IPS-18a (cell line): ENCODE data around the gene ZFP36L2.

Experiments used
- H3K27ac ChIP-seq: one replicate; pipeline ENCODE4 v1.5.1; 2013; ENCODE audit warnings: low read length
- H3K27me3 ChIP-seq: one replicate; pipeline ENCODE4 v1.6.1; 2013; ENCODE audit warnings: mild to moderate bottlenecking, low read length; ENCODE audit not compliant: control insufficient read depth, insufficient read depth
- H3K36me3 ChIP-seq: one replicate; pipeline ENCODE4 v1.6.1; 2013; ENCODE audit warnings: low read depth, low read length; ENCODE audit not compliant: control insufficient read depth
- H3K4me1 ChIP-seq: one replicate; pipeline ENCODE4 v1.6.1; 2013; ENCODE audit warnings: low read depth, low read length; ENCODE audit not compliant: control insufficient read depth
- H3K4me3 ChIP-seq: one replicate; pipeline ENCODE4 v1.5.1; 2013; ENCODE audit warnings: low read length
- H3K9ac ChIP-seq: one replicate; pipeline ENCODE4 v1.6.1; 2013; ENCODE audit warnings: mild to moderate bottlenecking, low read length, moderate library complexity
- H3K9me3 ChIP-seq: one replicate; pipeline ENCODE4 v1.6.1; 2013; ENCODE audit warnings: low read depth, low read length; ENCODE audit not compliant: control insufficient read depth

Gene ZFP36L2

DNA sequence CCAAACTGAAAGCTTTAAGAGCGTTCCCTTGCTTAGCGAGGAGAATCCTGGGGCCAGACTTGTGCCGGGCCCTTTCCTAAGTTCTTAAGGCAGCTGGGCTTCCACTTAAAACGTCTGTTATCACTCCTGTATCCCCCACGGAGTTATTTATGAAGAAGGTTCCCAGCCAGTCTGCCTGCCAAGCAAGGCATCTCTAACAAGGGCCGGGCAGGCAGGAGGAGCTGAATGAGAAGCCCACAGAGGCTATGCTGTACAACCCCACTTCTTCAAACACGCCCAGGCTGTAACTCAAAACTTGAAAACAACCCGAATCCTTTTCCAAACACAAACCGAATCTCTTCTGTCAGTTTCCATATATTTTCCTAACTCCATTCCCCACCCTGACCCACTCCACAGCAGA lies 39.0 kb upstream of the ZFP36L2 start:
- H3K4me3 ChIP-seq, result no peak overlapping the region
- H3K27ac ChIP-seq, result no peak overlapping the region
- H3K9me3 ChIP-seq, result no peaks in the 10 kb centered on the region
- no peaks in the 10 kb centered on the region for H3K27me3 ChIP-seq
- peaks cover 18% of the 10 kb centered on the region for H3K4me1 ChIP-seq
- H3K36me3 ChIP-seq, result no peaks in the 10 kb centered on the region
- H3K9ac ChIP-seq, result no peak overlapping the region

DNA sequence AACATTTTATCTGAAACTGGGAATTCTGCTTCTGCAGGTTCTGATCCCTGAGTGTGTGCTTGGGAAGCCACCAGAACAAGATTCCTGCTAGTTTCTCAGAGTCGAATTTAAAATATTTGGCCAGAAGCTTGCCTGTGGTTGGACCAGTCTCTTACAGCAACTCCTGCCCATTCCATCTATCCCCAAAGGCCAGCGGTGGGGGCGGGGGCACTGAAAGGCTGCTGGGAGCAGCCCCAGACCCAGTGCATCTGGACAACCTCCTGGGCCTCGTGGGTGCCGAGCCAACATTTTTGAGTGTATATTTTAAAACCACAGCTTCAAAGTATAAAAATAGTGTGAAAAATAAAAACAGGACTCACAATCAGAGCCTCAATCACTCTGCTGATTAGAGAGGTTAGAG lies 38.6 kb upstream of the ZFP36L2 start:
- Histone ChIP-seq H3K9ac (no peak overlapping the region), H3K4me1 (peaks cover 18% of the 10 kb centered on the region), H3K27me3 (no peaks in the 10 kb centered on the region), H3K9me3 (no peaks in the 10 kb centered on the region), H3K27ac (no peak overlapping the region), H3K4me3 (no peak overlapping the region), H3K36me3 (no peaks in the 10 kb centered on the region)

DNA sequence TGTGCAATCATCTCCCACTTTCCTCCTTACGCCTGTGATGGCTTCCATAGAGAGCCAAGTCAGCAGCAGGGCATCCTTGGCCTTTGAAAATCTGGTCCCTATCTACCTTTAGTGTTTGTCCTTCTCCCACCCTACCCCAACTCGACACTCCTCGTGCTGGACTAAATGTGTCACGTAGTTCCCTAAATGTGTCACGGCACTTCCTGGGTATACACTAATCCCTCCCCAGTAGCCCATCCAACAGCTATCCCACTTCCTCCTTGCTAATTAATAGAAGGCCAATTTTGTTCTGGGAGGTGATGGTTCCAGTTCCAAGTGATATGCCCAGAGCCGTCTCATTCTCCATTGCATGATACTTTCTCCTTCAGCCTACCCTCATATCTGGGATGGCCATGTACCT lies 36.5 kb upstream of the ZFP36L2 start:
- no peaks in the 10 kb centered on the region for H3K27me3 ChIP-seq
- H3K9me3 ChIP-seq, result no peaks in the 10 kb centered on the region

DNA sequence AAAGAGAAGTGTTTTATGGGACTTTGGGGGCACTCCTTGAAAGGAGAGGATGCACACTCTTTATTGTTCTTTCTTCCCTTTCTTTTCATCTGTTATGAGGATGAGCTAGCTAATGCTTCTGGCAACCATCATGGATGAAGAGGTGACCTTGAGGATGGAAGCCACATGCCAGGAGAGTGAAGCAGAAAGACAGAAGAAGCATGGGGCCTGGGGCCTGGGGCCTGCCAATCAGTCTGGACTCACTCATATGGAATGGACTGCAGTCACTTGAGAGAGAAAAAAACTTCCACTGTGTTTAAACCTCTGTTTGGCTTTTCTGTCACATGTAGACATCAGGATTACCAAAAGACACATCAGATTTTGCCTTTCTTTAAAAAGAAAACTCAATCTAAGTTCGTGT lies 35.8 kb upstream of the ZFP36L2 start:
- Histone ChIP-seq H3K9me3 (no peaks in the 10 kb centered on the region), H3K4me3 (no peak overlapping the region), H3K36me3 (no peaks in the 10 kb centered on the region), H3K4me1 (peaks cover 6% of the 10 kb centered on the region), H3K9ac (no peak overlapping the region), H3K27me3 (no peaks in the 10 kb centered on the region), H3K27ac (no peak overlapping the region)

More for the DNA sequence above, 36.5 kb upstream of the ZFP36L2 start:
- H3K36me3 ChIP-seq, result no peaks in the 10 kb centered on the region
- H3K9ac ChIP-seq, result no peak overlapping the region
- no peak overlapping the region for H3K27ac ChIP-seq
- H3K4me3 ChIP-seq, result no peak overlapping the region
- H3K4me1 ChIP-seq, result peaks cover 11% of the 10 kb centered on the region

DNA sequence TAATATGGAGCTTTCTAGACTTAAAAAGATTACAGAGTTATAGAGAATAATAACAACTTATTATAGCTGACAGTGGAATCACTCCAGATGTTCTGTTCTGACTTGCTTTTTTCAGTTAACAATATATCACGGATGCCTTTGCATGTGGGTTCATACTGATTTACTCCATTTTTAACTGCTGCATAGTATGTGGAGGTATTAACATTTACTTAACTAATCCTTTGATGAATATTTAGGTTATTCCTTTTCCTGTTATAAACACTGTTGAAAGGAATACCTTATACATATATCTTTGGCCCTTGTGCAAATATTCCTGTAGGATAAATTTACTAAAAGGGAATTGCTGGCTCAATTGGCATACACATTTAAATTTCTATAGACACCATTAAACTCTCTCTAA lies 33.1 kb upstream of the ZFP36L2 start:
- H3K27ac ChIP-seq, result no peak overlapping the region
- no peak overlapping the region for H3K4me3 ChIP-seq
- no peaks in the 10 kb centered on the region for H3K4me1 ChIP-seq
- no peaks in the 10 kb centered on the region for H3K27me3 ChIP-seq
- H3K9ac ChIP-seq, result no peak overlapping the region
- H3K9me3 ChIP-seq, result no peaks in the 10 kb centered on the region
- H3K36me3 ChIP-seq, result no peaks in the 10 kb centered on the region

DNA sequence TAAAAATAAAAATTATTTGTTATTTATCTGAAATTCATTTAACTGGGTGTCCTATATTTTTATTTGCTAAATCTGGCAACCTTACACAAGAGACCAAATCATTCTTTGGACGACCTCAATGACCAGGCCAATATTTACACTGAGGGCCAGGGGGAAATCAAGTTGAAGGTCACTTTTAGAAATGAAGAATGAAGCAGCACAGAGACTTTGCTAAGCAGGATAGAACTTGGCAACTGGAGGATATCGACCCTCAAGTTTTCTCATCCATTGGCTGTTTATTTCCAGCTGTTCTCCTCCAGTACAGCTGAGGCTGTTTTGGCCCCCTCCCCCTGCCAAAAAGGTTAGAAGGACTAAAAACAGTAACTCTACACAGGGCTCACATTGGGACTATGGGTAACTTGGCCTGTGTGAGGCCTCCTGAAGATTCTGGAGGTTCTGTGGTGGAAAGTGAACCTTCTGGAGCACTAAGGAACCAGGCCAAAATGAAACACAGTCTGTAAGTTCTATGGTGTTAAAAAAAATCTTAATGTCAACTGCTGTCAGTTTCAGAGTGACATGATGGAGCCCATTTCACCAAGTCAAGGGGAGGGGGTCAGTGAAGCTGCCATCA lies 32.2 kb upstream of the ZFP36L2 start:
- H3K9me3 ChIP-seq, result no peaks in the 10 kb centered on the region
- no peaks in the 10 kb centered on the region for H3K27me3 ChIP-seq
- no peaks in the 10 kb centered on the region for H3K4me1 ChIP-seq
- H3K9ac ChIP-seq, result no peak overlapping the region
- no peak overlapping the region for H3K27ac ChIP-seq
- H3K36me3 ChIP-seq, result no peaks in the 10 kb centered on the region
- H3K4me3 ChIP-seq, result no peak overlapping the region

DNA sequence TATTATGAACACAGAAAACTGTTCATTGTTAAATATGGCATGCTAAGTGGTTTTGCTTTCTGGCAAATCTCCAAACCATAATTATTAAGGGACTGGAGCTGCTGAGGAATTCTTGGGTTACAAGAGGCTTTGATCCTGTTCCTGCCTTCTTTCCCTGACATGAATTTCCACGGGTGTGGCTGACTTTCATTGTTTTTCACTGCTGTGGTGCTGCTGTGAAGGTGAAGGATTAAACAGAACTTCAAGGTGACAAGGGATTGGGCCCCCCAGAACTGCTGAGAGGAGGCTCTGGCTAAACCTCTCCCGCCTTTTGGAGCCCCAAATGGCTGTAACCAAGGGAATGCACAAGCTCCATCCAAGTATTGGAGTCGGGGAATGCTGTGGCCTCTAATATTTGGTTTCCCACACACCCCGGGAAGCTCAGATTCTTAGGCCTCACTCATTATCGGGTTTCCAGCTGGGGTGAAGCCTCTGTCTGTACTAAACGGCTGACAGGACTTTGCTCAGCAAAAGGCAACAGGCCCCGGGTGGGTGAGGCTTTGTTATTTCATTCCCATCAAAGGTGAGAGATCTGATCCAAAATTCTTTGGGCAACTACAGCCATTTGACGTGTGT lies 29.0 kb upstream of the ZFP36L2 start:
- Histone ChIP-seq H3K36me3 (no peaks in the 10 kb centered on the region), H3K27ac (no peak overlapping the region), H3K9ac (no peak overlapping the region), H3K4me1 (no peaks in the 10 kb centered on the region), H3K9me3 (no peaks in the 10 kb centered on the region), H3K27me3 (no peaks in the 10 kb centered on the region), H3K4me3 (no peak overlapping the region)

DNA sequence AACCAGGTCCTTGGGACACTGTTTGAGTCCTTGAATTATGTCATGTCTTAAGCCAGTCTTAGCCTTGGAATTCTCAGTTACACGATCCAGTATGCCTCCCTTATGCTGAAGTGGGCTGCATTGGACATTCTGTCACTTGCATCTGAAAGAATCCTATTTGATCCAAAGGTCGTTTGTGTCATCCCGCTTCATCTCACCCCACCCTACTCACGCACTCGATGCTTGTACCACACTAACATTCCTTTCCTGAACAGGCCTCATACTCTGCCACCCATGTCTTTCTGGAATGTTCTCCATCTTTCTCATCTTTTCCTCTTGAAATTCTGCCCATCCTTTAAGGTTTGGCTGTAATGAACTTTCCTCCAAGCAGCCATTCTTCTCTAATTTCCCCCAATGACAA lies 27.9 kb upstream of the ZFP36L2 start:
- Histone ChIP-seq H3K4me1 (no peaks in the 10 kb centered on the region), H3K27me3 (no peaks in the 10 kb centered on the region), H3K9ac (no peak overlapping the region), H3K36me3 (no peaks in the 10 kb centered on the region), H3K9me3 (no peaks in the 10 kb centered on the region), H3K4me3 (no peak overlapping the region), H3K27ac (no peak overlapping the region)

DNA sequence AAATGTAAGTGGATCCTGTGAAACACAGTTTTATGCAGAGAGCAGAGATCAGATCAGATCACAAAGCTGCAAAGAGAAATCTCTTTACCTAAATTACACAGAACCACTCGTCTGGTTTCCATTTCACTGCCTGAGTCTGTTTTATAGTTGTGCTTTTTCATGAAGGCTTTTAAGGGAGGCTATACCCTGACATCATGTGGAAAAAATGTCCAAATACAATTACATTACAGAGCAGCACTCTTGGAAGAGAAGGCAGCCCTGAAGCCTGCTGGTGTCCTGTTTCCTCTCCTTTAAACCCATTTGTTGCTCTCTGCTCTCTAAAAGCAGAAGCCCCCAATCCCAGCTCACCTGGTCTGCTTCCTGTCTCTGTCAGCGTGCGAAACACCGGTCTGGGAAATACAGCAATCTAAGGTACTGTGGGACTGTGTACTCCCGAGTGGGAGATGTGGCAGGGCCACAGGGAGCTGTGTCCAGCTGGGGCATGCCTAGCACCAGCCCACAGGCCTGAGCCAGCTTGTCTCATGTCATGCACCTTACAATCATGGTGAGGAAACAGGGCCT lies 24.8 kb upstream of the ZFP36L2 start:
- Histone ChIP-seq H3K9ac (no peak overlapping the region), H3K27ac (no peak overlapping the region), H3K4me3 (no peak overlapping the region), H3K27me3 (no peaks in the 10 kb centered on the region), H3K9me3 (no peaks in the 10 kb centered on the region), H3K4me1 (no peaks in the 10 kb centered on the region), H3K36me3 (no peaks in the 10 kb centered on the region)

DNA sequence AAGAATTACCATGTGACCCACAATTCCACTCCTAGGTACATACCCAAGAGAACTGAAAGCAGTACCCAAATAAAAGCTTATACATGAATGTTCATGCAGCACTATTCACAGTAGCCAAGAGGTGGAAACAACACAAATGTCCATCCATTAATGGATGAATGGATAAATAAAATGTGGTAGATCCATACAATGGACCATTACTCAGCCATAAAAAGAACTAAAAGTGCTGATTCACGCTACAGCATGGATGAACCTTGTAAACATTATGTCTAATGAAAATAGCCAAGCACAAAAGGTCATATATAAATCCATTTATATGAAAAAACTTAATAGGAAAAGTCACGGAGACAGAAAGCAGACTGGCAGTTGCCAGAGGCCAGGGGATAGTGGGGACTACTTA lies 23.6 kb upstream of the ZFP36L2 start:
- Histone ChIP-seq H3K27me3 (no peaks in the 10 kb centered on the region), H3K4me3 (no peak overlapping the region), H3K36me3 (no peaks in the 10 kb centered on the region), H3K27ac (no peak overlapping the region), H3K9me3 (no peaks in the 10 kb centered on the region), H3K9ac (no peak overlapping the region), H3K4me1 (no peaks in the 10 kb centered on the region)

DNA sequence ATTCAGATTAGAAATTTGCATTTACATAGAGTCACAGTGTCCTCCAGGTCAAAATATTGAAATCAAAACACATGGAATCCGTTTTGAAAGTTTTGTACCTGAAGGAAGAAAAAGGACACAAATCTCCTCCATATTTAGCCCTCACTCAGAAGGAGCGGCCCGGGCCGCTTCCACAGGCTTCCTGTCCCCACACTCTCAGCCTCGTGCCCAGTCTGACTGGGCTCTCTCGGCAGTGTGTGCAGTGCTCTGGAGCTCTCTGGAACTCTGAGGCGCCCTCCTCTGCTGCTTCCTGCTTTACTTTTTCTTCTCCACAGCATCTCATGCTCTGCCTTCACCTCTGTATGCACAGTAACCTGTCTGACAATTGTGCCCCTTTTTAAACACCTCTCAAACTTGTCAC lies 22.2 kb upstream of the ZFP36L2 start:
- Histone ChIP-seq H3K4me3 (no peak overlapping the region), H3K9me3 (no peaks in the 10 kb centered on the region), H3K36me3 (no peaks in the 10 kb centered on the region), H3K27me3 (no peaks in the 10 kb centered on the region), H3K9ac (no peak overlapping the region), H3K4me1 (no peaks in the 10 kb centered on the region), H3K27ac (no peak overlapping the region)

DNA sequence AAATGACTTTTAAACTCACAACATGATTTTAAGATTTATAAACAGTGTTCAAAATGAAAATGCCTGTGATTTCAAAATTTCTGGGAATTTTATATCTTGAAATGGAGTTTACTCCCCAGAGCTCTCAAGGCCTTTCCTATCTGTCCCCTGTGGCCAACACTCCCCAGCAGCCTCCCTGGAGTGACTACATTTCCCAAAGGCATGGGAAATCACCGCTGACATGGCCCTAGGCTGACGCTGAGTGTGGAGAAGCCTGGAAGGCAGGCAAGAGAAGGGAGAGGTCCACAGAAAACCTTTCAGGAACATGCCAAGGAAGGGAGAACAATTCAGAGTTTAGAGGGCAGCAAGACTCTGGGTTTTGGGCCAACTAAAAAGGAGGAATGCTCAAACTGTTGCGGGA lies 20.2 kb upstream of the ZFP36L2 start:
- Histone ChIP-seq H3K4me1 (no peaks in the 10 kb centered on the region), H3K9ac (no peak overlapping the region), H3K36me3 (no peaks in the 10 kb centered on the region), H3K27me3 (no peaks in the 10 kb centered on the region), H3K9me3 (no peaks in the 10 kb centered on the region), H3K4me3 (no peak overlapping the region), H3K27ac (no peak overlapping the region)
